SK-N-SH treated with all-trans-retinoic acid at 6 μM for 48 hours (cell line): ENCODE results near the gene HARS2.
"Not testable (repeated sequence)": the region's sequence is repeated elsewhere in the genome, so short reads cannot be mapped to it uniquely, and the experiment has no call there.

Experiments used
- ATAC-seq: fragments of 200-7000 bp; cut with Tn5 transposase; 3 replicates; pipeline ENCODE4 v1.9.1; 2020; ENCODE audit warnings: mild to moderate bottlenecking, moderate library complexity
- ARNTL ChIP-seq: fragments of 450-650 bp; formaldehyde crosslinking; IDR thresholded peaks from 2 replicates; pipeline ENCODE4 v1.5.0; 2020; ENCODE audit warnings: low read depth, mild to moderate bottlenecking, moderate library complexity, borderline replicate concordance
- BACH2 ChIP-seq: fragments of 250-450 bp; sonication (Bioruptor Pico); IDR thresholded peaks from 2 replicates; pipeline ENCODE4 v1.9.0; 2021; ENCODE audit warnings: mild to moderate bottlenecking, borderline replicate concordance
- CREB5 ChIP-seq: fragments of 250-450 bp; sonication (Bioruptor Pico); IDR thresholded peaks from 2 replicates; pipeline ENCODE4 v1.5.1; 2020; ENCODE audit warnings: low read depth, mild to moderate bottlenecking, moderate library complexity
- CSDC2 ChIP-seq: fragments of 250-450 bp; sonication (Bioruptor Pico); IDR thresholded peaks from 2 replicates; pipeline ENCODE4 v1.5.0; 2020; ENCODE audit warnings: mild to moderate bottlenecking, moderate library complexity
- ESRRG ChIP-seq: fragments of 250-450 bp; sonication (Bioruptor Pico); IDR thresholded peaks from 2 replicates; pipeline ENCODE4 v1.6.1; 2021; ENCODE audit warnings: mild to moderate bottlenecking
- GLIS3 ChIP-seq: fragments of 250-450 bp; sonication (Bioruptor Pico); IDR thresholded peaks from 2 replicates; pipeline ENCODE4 v1.5.0; 2020; ENCODE audit warnings: mild to moderate bottlenecking, moderate library complexity
- ISL1 ChIP-seq: fragments of 250-450 bp; sonication (Bioruptor Pico); IDR thresholded peaks from 2 replicates; pipeline ENCODE4 v2.1.2; 2022; ENCODE audit warnings: mild to moderate bottlenecking, moderate library complexity
- OSR1 ChIP-seq: fragments of 250-450 bp; sonication (Bioruptor Pico); IDR thresholded peaks from 2 replicates; pipeline ENCODE4 v1.8.0; 2022; ENCODE audit warnings: moderate library complexity, mild to moderate bottlenecking, inconsistent platforms
- POU6F1 ChIP-seq: fragments of 250-450 bp; sonication (Bioruptor Pico); IDR thresholded peaks from 2 replicates; pipeline ENCODE4 v1.8.0; 2021; ENCODE audit warnings: low read depth, mild to moderate bottlenecking, moderate library complexity, borderline replicate concordance
- PPARA ChIP-seq: fragments of 250-450 bp; sonication (Bioruptor Pico); IDR thresholded peaks from 2 replicates; pipeline ENCODE4 v1.5.0; 2020; ENCODE audit warnings: mild to moderate bottlenecking, borderline replicate concordance
- RARB ChIP-seq: fragments of 250-450 bp; sonication (Bioruptor Pico); IDR thresholded peaks from 2 replicates; pipeline ENCODE4 v1.8.0; 2021; ENCODE audit warnings: mild to moderate bottlenecking, moderate library complexity
- SNAI2 ChIP-seq: fragments of 250-450 bp; sonication (Bioruptor Pico); IDR thresholded peaks from 2 replicates; pipeline ENCODE4 v1.5.0; 2020; ENCODE audit warnings: mild to moderate bottlenecking, moderate library complexity
- TCF4 ChIP-seq: fragments of 250-450 bp; sonication (Bioruptor Pico); IDR thresholded peaks from 2 replicates; pipeline ENCODE4 v1.8.0; 2021; ENCODE audit warnings: mild to moderate bottlenecking, moderate library complexity, borderline replicate concordance
- TOX ChIP-seq: fragments of 250-450 bp; sonication (Bioruptor Pico); IDR thresholded peaks from 2 replicates; pipeline ENCODE4 v1.8.0; 2021; ENCODE audit warnings: mild to moderate bottlenecking, moderate library complexity, borderline replicate concordance
- TSHZ2 ChIP-seq: fragments of 250-450 bp; sonication (Bioruptor Pico); IDR thresholded peaks from 2 replicates; pipeline ENCODE4 v1.5.0; 2020; ENCODE audit warnings: mild to moderate bottlenecking, moderate library complexity
- ZC3H10 ChIP-seq: fragments of 250-450 bp; sonication (Bioruptor Pico); IDR thresholded peaks from 2 replicates; pipeline ENCODE4 v1.5.1; 2021; ENCODE audit warnings: mild to moderate bottlenecking, moderate library complexity
- ZFP3 ChIP-seq: fragments of 250-450 bp; sonication (Bioruptor Pico); IDR thresholded peaks from 2 replicates; pipeline ENCODE4 v1.5.0; 2020; ENCODE audit warnings: mild to moderate bottlenecking, moderate library complexity
- ZFP30 ChIP-seq: fragments of 450-650 bp; formaldehyde crosslinking; IDR thresholded peaks from 2 replicates; pipeline ENCODE4 v1.5.0; 2022; ENCODE audit warnings: mild to moderate bottlenecking, moderate library complexity
- ZNF565 ChIP-seq: fragments of 450-650 bp; formaldehyde crosslinking; conservative IDR thresholded peaks from 2 replicates; pipeline ENCODE4 v1.5.0; 2020; ENCODE audit warnings: low read depth, mild to moderate bottlenecking, moderate library complexity
- ZNF70 ChIP-seq: fragments of 450-650 bp; formaldehyde crosslinking; IDR thresholded peaks from 2 replicates; pipeline ENCODE4 v1.5.0; 2020; ENCODE audit warnings: mild to moderate bottlenecking, moderate library complexity
- ZNF8 ChIP-seq: fragments of 450-650 bp; formaldehyde crosslinking; IDR thresholded peaks from 2 replicates; pipeline ENCODE4 v1.5.0; 2020; ENCODE audit warnings: mild to moderate bottlenecking, moderate library complexity
- TF ChIP-seq, protein P1 (sequence below): fragments of 250-450 bp; sonication (Bioruptor Pico); IDR thresholded peaks from 2 replicates; pipeline ENCODE4 v1.8.0; 2020; ENCODE audit warnings: mild to moderate bottlenecking, moderate library complexity, borderline replicate concordance
- TF ChIP-seq, protein P2 (sequence below): fragments of 250-450 bp; sonication (Bioruptor Pico); IDR thresholded peaks from 2 replicates; pipeline ENCODE4 v1.5.1; 2021; ENCODE audit warnings: mild to moderate bottlenecking, moderate library complexity

HARS2 gene

DNA sequence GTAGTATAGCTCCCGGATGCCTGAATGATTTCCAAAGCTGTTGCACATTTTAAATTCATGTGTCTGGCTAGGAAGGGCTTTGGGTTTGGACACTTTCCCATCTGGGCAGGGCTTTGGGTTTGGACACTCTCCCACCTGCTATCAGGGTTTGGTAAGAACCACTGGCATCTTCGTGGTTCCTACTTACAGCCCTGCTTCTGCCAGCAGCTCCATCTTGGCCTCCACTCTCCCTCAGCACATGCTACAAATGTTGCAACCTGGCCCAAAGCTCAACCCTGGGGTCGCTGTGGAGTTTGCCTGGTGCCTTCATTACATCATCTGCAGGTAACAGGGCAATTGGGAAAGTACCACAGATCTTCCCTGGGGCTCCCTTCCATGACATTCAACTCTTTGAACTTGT is 48.5 kb upstream of the HARS2 start (continued):
- no peak for TF ChIP-seq ZNF8 (CRISPR knock-in tag)

GRCh38 chr5:140647042-140647419 is 44.2 kb upstream of the HARS2 start:
- TF ChIP-seq OSR1 (no peak), TOX (CRISPR knock-in tag) (no peak), ISL1 (no peak), POU6F1 (CRISPR knock-in tag) (no peak), TCF4 (CRISPR knock-in tag) (no peak), BACH2 (no peak), RARB (CRISPR knock-in tag) (no peak), ARNTL (no peak), SNAI2 (CRISPR knock-in tag) (no peak), ESRRG (CRISPR knock-in tag) (no peak), ZNF8 (CRISPR knock-in tag) (no peak), CSDC2 (no peak), ZNF565 (CRISPR knock-in tag) (no peak), CREB5 (CRISPR knock-in tag) (no peak), ZFP30 (no peak), GLIS3 (no peak)
- TF ChIP-seq, protein P1, sequence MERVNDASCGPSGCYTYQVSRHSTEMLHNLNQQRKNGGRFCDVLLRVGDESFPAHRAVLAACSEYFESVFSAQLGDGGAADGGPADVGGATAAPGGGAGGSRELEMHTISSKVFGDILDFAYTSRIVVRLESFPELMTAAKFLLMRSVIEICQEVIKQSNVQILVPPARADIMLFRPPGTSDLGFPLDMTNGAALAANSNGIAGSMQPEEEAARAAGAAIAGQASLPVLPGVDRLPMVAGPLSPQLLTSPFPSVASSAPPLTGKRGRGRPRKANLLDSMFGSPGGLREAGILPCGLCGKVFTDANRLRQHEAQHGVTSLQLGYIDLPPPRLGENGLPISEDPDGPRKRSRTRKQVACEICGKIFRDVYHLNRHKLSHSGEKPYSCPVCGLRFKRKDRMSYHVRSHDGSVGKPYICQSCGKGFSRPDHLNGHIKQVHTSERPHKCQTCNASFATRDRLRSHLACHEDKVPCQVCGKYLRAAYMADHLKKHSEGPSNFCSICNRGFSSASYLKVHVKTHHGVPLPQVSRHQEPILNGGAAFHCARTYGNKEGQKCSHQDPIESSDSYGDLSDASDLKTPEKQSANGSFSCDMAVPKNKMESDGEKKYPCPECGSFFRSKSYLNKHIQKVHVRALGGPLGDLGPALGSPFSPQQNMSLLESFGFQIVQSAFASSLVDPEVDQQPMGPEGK (CRISPR knock-in tag) = no peak

GRCh38 chr5:140658870-140659269 is 32.4 kb upstream of the HARS2 start:
- ATAC-seq = no peak
- no peak for TF ChIP-seq ZC3H10 (CRISPR knock-in tag)
- TF ChIP-seq SNAI2 (CRISPR knock-in tag) = no peak
- TF ChIP-seq ZNF565 (CRISPR knock-in tag) = no peak
- no peak for TF ChIP-seq ZNF8 (CRISPR knock-in tag)
- TF ChIP-seq BACH2 = no peak
- TF ChIP-seq, protein P2, sequence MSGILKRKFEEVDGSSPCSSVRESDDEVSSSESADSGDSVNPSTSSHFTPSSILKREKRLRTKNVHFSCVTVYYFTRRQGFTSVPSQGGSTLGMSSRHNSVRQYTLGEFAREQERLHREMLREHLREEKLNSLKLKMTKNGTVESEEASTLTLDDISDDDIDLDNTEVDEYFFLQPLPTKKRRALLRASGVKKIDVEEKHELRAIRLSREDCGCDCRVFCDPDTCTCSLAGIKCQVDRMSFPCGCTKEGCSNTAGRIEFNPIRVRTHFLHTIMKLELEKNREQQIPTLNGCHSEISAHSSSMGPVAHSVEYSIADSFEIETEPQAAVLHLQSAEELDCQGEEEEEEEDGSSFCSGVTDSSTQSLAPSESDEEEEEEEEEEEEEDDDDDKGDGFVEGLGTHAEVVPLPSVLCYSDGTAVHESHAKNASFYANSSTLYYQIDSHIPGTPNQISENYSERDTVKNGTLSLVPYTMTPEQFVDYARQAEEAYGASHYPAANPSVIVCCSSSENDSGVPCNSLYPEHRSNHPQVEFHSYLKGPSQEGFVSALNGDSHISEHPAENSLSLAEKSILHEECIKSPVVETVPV (CRISPR knock-in tag) = no peak
- no peak for TF ChIP-seq ZFP3 (CRISPR knock-in tag)
- TF ChIP-seq POU6F1 (CRISPR knock-in tag) = no peak
- TF ChIP-seq, protein P1 (CRISPR knock-in tag) = no peak
- TF ChIP-seq ESRRG (CRISPR knock-in tag) = no peak
- no peak for TF ChIP-seq ARNTL
- no peak for TF ChIP-seq PPARA
- TF ChIP-seq OSR1 = no peak
- no peak for TF ChIP-seq ISL1
- no peak for TF ChIP-seq GLIS3
- TF ChIP-seq RARB (CRISPR knock-in tag) = no peak
- no peak for TF ChIP-seq TSHZ2 (CRISPR knock-in tag)
- TF ChIP-seq ZNF70 (CRISPR knock-in tag) = no peak
- TF ChIP-seq CSDC2 = no peak
- no peak for TF ChIP-seq TOX (CRISPR knock-in tag)

More at GRCh38 chr5:140647042-140647419, 44.2 kb upstream of the HARS2 start:
- ATAC-seq = peak; percentile 36

GRCh38 chr5:140660371-140660770 is 30.9 kb upstream of the HARS2 start:
- ATAC-seq = not testable (repeated sequence)
